GM12891 (cell line): ENCODE results near the gene AVPR2.

Source experiments
- DNase-seq: peaks from one replicate; pipeline ENCODE4 v3.0.0; 2011; ENCODE audit warnings: low spot score; ENCODE audit not compliant: insufficient read length
- FAIRE-seq: peaks from 2 replicates; lab custom pipeline; 2011; peaks lifted over from hg19 to GRCh38; lab: Jason Lieb, UNC
- PAX5 ChIP-seq: IDR thresholded peaks from 2 replicates; pipeline ENCODE4 v1.6.1; 2011; ENCODE audit warnings: low read length, moderate library complexity, mild to moderate bottlenecking; ENCODE audit not compliant: insufficient read depth, severe bottlenecking
- POLR2A ChIP-seq: IDR thresholded peaks from 2 replicates; pipeline ENCODE4 v1.6.1; 2011; ENCODE audit warnings: low read depth, low read length, control low read depth
- POLR2AphosphoS5 ChIP-seq: IDR thresholded peaks from 2 replicates; pipeline ENCODE4 v1.6.1; 2011; ENCODE audit warnings: low read depth, low read length, control low read depth
- POU2F2 ChIP-seq: IDR thresholded peaks from 2 replicates; pipeline ENCODE4 v1.6.1; 2011; ENCODE audit warnings: low read depth, mild to moderate bottlenecking, control low read depth, low read length, moderate library complexity
- SPI1 ChIP-seq: IDR thresholded peaks from 2 replicates; pipeline ENCODE4 v1.6.1; 2011; ENCODE audit warnings: low read depth, low read length, control low read depth
- TAF1 ChIP-seq: IDR thresholded peaks from 2 replicates; pipeline ENCODE4 v1.6.1; 2011; ENCODE audit warnings: low read depth, low read length, control low read depth

The AVPR2 gene

GRCh38 chrX:153903238-153903980, 1.1 kb upstream of the AVPR2 start:
- DNase-seq = no peak

GRCh38 chrX:153905481-153906095, 1.1 kb downstream of the AVPR2 start:
- DNase-seq (no peak), FAIRE-seq (no peak)
- TF ChIP-seq POLR2A = no peak
- no peak for TF ChIP-seq PAX5
- TF ChIP-seq POU2F2 = no peak
- TF ChIP-seq POLR2AphosphoS5 = no peak
- TF ChIP-seq SPI1 = no peak
- TF ChIP-seq TAF1 = no peak

More at GRCh38 chrX:153903238-153903980, 1.1 kb upstream of the AVPR2 start:
- FAIRE-seq = peak; percentile 96
- no peak for TF ChIP-seq POLR2AphosphoS5
- no peak for TF ChIP-seq POLR2A
- TF ChIP-seq TAF1 = no peak

GRCh38 chrX:153906126-153906917, 1.8 kb downstream of the AVPR2 start:
- no peak for DNase-seq
- TF ChIP-seq POLR2A (no peak), POU2F2 (no peak), POLR2AphosphoS5 (no peak), TAF1 (no peak), SPI1 (no peak), PAX5 (no peak)
- FAIRE-seq = no peak

- TF ChIP-seq TAF1 (no peak), PAX5 (no peak)
Observed at GRCh38 chrX:153907456-153907855, 3.0 kb downstream of the AVPR2 start.

GRCh38 chrX:153908219-153908860, 3.9 kb downstream of the AVPR2 start:
- TF ChIP-seq POLR2AphosphoS5 (no peak), POLR2A (no peak), SPI1 (no peak), TAF1 (no peak), POU2F2 (no peak), PAX5 (no peak)
- no peak for FAIRE-seq
- no peak for DNase-seq

More at GRCh38 chrX:153907456-153907855, 3.0 kb downstream of the AVPR2 start:
- no peak for DNase-seq
- FAIRE-seq = no peak

GRCh38 chrX:153909024-153909979, 4.8 kb downstream of the AVPR2 start:
- FAIRE-seq = peak; percentile 83
- no peak for TF ChIP-seq POLR2AphosphoS5

GRCh38 chrX:153909980-153910360, 5.5 kb downstream of the AVPR2 start:
- DNase-seq (no peak), FAIRE-seq (no peak)
- no peak for TF ChIP-seq PAX5

More at GRCh38 chrX:153909024-153909979, 4.8 kb downstream of the AVPR2 start:
- DNase-seq = no peak

GRCh38 chrX:153910446-153910845, 6.0 kb downstream of the AVPR2 start:
- FAIRE-seq = no peak
- DNase-seq = no peak

GRCh38 chrX:153911798-153912197, 7.3 kb downstream of the AVPR2 start:
- TF ChIP-seq POLR2A (no peak), POU2F2 (no peak)
- DNase-seq (no peak), FAIRE-seq (no peak)

More at GRCh38 chrX:153910446-153910845, 6.0 kb downstream of the AVPR2 start:
- TF ChIP-seq TAF1 = no peak
- no peak for TF ChIP-seq POLR2AphosphoS5
- no peak for TF ChIP-seq PAX5
- TF ChIP-seq POLR2A = no peak
- TF ChIP-seq SPI1 = no peak
- no peak for TF ChIP-seq POU2F2
